Vagina (tissue), 2 donors: ENCODE results near the gene UBE2D1. TPM values are rescaled to one million over a fixed set of nuclear protein-coding genes. Genes with fewer than 3 reads are reported as not detected.

Experiments used
- DNase-seq, 2 donors: peaks; one replicate each; pipeline ENCODE4 v3.0.0-alpha.2; 2017; ENCODE audit errors: extremely low spot score in 2 of 2
- H3K27ac ChIP-seq: fragments of 200-600 bp; sonication (generic); one replicate; pipeline ENCODE4 v1.5.1; 2019
- H3K27me3 ChIP-seq: fragments of 200-600 bp; sonication (generic); one replicate; pipeline ENCODE4 v1.5.1; 2019
- H3K36me3 ChIP-seq, 2 donors: fragments of 200-600 bp; sonication (generic); one replicate each; pipeline ENCODE4 v1.5.1; 2017 to 2019
- H3K4me1 ChIP-seq: fragments of 200-600 bp; sonication (generic); one replicate; pipeline ENCODE4 v1.5.1; 2019
- H3K4me3 ChIP-seq, 2 donors: fragments of 200-600 bp; sonication (generic); 1 replicate in 1 of 2; 2 replicates in 1 of 2; pipeline ENCODE4 v1.5.1; 2016 to 2019
- H3K9me3 ChIP-seq: fragments of 200-600 bp; sonication (generic); one replicate; pipeline ENCODE4 v1.5.1; 2019
- CTCF ChIP-seq, 3 experiments: fragments of 450-650 bp in 2 of 3; fragments of 200-600 bp in 1 of 3; sonication (generic) in 1 of 3; IDR thresholded peaks; one replicate each; pipeline ENCODE4 v1.5.1; 2017 to 2019; ENCODE audit warnings: antibody characterized with exemption in 3 of 3, mild to moderate bottlenecking in 2 of 3, moderate library complexity in 2 of 3
- POLR2A ChIP-seq, 2 donors: fragments of 450-650 bp; IDR thresholded peaks; one replicate each; pipeline ENCODE4 v1.6.1; 2017; ENCODE audit warnings: antibody characterized with exemption in 2 of 2, mild to moderate bottlenecking in 2 of 2, moderate library complexity in 2 of 2
- POLR2AphosphoS5 ChIP-seq, 2 donors: sonication (generic); formaldehyde crosslinking; IDR thresholded peaks; one replicate each; pipeline ENCODE4 v1.9.0; 2017; ENCODE audit warnings: antibody characterized with exemption in 2 of 2, mild to moderate bottlenecking in 2 of 2, low read depth in 1 of 2; ENCODE audit not compliant: insufficient read depth in 1 of 2
- intact Hi-C: fragments of 100-400 bp; cut with DNase I; formaldehyde crosslinking; loops from one replicate; pipeline ENCODE4 v1.15.1; 2023
- total RNA-seq: library from RNA; depleted of rRNA; stranded (reverse); fragments of >200 nt; gene quantifications from one replicate; pipeline ENCODE4 v1.2.3, GENCODE V29; 2016

UBE2D1 gene
- total RNA-seq, 1 donor from 2014 or later, result 10.1 TPM

DNA sequence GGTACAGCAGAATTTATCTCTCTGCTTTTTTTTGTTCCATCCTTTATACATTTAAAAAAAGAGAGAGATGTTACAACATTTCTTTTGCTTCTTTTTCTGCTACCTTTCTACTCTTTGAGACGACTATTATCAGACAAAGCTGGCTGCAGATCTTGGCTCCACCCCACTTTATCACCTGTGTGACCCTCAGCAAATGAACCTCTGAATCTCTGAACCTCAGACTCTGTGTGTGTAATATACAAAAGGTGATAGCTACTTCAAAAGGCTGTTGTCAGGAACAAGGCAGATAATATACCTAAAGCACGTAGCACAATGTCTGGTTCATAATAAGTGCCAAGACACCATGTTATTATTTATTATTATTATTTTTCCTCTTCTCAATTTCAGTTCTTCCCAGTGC lies 32.6 kb upstream of the UBE2D1 start:
- DNase-seq, result no peak
- H3K4me3 ChIP-seq, result no peak overlapping the region
- no peaks in the 10 kb centered on the region for H3K27me3 ChIP-seq
- intact Hi-C loops, result no loop called here
- TF ChIP-seq POLR2A (IDR thresholded peaks at IDR 0.05) (no peak), POLR2AphosphoS5 (IDR thresholded peaks at IDR 0.05; ENCODE audit: insufficient read depth in 1 of 2, low read depth in 1 of 2) (no peak), CTCF (IDR thresholded peaks at IDR 0.05) (no peak)
- H3K36me3 ChIP-seq, result no peaks in the 10 kb centered on the region
- no peaks in the 10 kb centered on the region for H3K4me1 ChIP-seq
- no peaks in the 10 kb centered on the region for H3K9me3 ChIP-seq
- H3K27ac ChIP-seq, result no peak overlapping the region

DNA sequence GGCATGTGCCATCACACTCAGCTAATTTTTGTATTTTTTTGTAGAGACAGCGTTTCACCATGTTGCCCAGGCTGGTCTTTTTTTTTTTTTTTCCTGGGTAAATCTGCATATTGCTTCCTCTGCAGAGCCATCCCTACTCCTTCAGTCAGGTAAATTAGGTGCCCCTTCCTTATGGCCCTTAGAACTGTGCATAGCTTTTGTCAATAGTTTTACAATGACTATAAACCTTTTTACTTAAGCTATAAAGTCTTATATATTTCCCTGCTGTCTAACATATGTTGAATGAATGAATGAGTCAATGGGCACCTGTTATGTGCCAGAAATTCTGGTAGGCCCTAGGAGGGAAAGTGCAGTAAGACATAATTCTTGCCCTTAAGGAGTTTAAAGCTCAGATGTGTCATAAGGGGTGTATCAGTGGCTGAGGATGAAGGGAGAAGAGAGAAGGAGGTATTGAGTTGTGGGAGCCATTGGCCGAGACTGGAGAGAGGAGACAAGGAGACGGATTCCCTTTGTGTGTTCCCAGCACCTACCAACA lies 30.6 kb upstream of the UBE2D1 start:
- Histone ChIP-seq H3K9me3 (no peaks in the 10 kb centered on the region), H3K27me3 (no peaks in the 10 kb centered on the region), H3K4me3 (no peak overlapping the region), H3K27ac (no peak overlapping the region), H3K4me1 (no peaks in the 10 kb centered on the region), H3K36me3 (no peaks in the 10 kb centered on the region)
- TF ChIP-seq POLR2A (IDR thresholded peaks at IDR 0.05), result no peak
- TF ChIP-seq POLR2AphosphoS5 (IDR thresholded peaks at IDR 0.05; ENCODE audit: insufficient read depth in 1 of 2, low read depth in 1 of 2), result no peak
- TF ChIP-seq CTCF (IDR thresholded peaks at IDR 0.05), result no peak
- intact Hi-C loops, result no loop called here
- no peak for DNase-seq

DNA sequence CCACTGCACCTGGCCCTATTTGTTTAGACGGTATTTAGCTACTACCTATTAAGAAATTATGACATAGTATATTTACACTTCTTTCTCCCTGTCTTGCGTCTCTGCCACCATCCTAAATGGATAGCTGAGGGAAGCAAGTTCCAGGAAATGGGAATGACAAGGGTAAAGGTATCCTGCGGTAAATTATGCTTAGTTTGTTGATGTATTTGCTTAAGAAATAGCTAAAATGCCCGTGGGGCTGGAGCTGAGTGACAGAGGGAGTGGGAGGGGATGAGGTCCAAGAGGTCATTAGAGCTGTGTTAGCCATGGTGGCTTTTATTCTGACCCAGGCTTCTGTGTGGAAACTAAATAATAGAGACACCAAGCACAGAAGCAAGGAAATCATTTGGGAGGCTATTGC lies 29.0 kb upstream of the UBE2D1 start:
- no peaks in the 10 kb centered on the region for H3K27me3 ChIP-seq
- no peaks in the 10 kb centered on the region for H3K36me3 ChIP-seq
- H3K9me3 ChIP-seq, result no peaks in the 10 kb centered on the region
- no peaks in the 10 kb centered on the region for H3K4me1 ChIP-seq
- H3K27ac ChIP-seq, result no peak overlapping the region
- H3K4me3 ChIP-seq, result no peak overlapping the region
- TF ChIP-seq POLR2A (IDR thresholded peaks at IDR 0.05) (no peak), POLR2AphosphoS5 (IDR thresholded peaks at IDR 0.05; ENCODE audit: insufficient read depth in 1 of 2, low read depth in 1 of 2) (no peak), CTCF (IDR thresholded peaks at IDR 0.05) (no peak)
- intact Hi-C loops, result no loop called here
- DNase-seq, result no peak

DNA sequence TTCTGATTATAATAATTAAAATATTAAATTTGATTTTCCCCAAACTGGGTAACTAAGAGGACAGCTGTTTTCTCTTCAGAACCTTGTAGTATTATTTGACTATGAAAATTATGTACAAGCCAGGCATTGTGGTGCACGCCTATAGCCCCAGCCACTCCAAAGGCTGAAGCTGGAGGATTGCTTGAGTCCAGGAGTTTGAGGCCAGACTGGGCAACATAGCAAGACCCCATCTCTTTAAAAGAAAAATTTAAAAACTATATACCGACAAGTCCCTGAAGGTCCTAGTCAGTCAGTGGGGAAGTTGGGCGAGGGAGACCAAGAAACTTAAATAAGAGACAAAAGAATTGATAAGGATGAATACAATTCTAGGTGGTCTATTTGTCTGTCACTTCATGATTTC lies 27.1 kb upstream of the UBE2D1 start:
- no peak for DNase-seq
- TF ChIP-seq POLR2AphosphoS5 (IDR thresholded peaks at IDR 0.05; ENCODE audit: insufficient read depth in 1 of 2, low read depth in 1 of 2), result no peak
- no peak for TF ChIP-seq CTCF (IDR thresholded peaks at IDR 0.05)
- no peak for TF ChIP-seq POLR2A (IDR thresholded peaks at IDR 0.05)
- no peaks in the 10 kb centered on the region for H3K36me3 ChIP-seq
- no peak overlapping the region for H3K27ac ChIP-seq
- no peak overlapping the region for H3K4me3 ChIP-seq
- H3K4me1 ChIP-seq, result no peaks in the 10 kb centered on the region
- intact Hi-C loops, result no loop called here
- no peaks in the 10 kb centered on the region for H3K27me3 ChIP-seq
- H3K9me3 ChIP-seq, result no peaks in the 10 kb centered on the region

DNA sequence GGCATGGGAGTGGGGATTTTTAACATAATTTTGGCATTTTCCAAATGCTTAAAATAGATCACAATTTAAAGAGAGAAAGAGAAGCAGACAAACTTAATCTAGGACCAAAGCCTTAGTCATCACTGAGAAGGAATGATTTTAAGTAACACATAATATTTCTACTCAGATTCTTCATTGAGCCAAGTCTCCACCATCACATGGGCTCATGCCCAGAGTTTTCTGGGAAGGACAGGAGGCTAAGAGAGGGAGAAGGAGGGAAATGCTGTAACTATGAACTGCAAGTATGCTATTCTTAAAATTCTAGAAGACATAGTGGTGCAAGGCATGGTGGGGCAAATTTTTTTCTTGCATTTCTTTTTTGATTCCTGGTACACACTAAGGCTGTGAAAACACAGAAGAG lies 23.8 kb upstream of the UBE2D1 start:
- intact Hi-C loops, result no loop called here
- H3K4me3 ChIP-seq, result no peak overlapping the region
- no peaks in the 10 kb centered on the region for H3K36me3 ChIP-seq
- no peaks in the 10 kb centered on the region for H3K9me3 ChIP-seq
- no peak for TF ChIP-seq CTCF (IDR thresholded peaks at IDR 0.05)
- TF ChIP-seq POLR2AphosphoS5 (IDR thresholded peaks at IDR 0.05; ENCODE audit: insufficient read depth in 1 of 2, low read depth in 1 of 2), result no peak
- no peak for TF ChIP-seq POLR2A (IDR thresholded peaks at IDR 0.05)
- no peaks in the 10 kb centered on the region for H3K4me1 ChIP-seq
- no peak for DNase-seq
- H3K27ac ChIP-seq, result no peak overlapping the region
- H3K27me3 ChIP-seq, result no peaks in the 10 kb centered on the region
